Endometrial microvascular endothelial cells (primary cell): ENCODE results near the gene ZNF281. TPM values are rescaled to one million over a fixed set of nuclear protein-coding genes. Genes with fewer than 3 reads are reported as not detected.
"Not testable (repeated sequence)": the region's sequence is repeated elsewhere in the genome, so short reads cannot be mapped to it uniquely, and the experiment has no call there.

Experiments
- in situ Hi-C: cut with HindIII; loops from 2 replicates; pipeline ENCODE4 v1.10.0; 2017; ENCODE audit warnings: low sequenced_read_pairs, low pct_unique_long_range_greater_than_20kb; ENCODE audit errors: inconsistent ontology term
- total RNA-seq: library from RNA; depleted of rRNA; stranded (reverse); fragments of >200 nt; gene quantifications from one replicate; pipeline ENCODE4 v1.2.3, GENCODE V29; 2015; ENCODE audit errors: inconsistent ontology term

Gene ZNF281
- total RNA-seq, 1 donor from 2014 or later = 20.3 TPM

- in situ Hi-C loops = no loop called here
Observed at GRCh38 chr1:200435200-200435780, 25.5 kb upstream of the ZNF281 start.

- in situ Hi-C loops = no loop called here
Observed at GRCh38 chr1:200433586-200433985, 23.8 kb upstream of the ZNF281 start.

- in situ Hi-C loops = no loop called here
Observed at GRCh38 chr1:200432586-200432985, 22.8 kb upstream of the ZNF281 start.

GRCh38 chr1:200429221-200429751, 19.4 kb upstream of the ZNF281 start:
- in situ Hi-C loops = no loop called here

GRCh38 chr1:200428482-200429205, 18.8 kb upstream of the ZNF281 start:
- in situ Hi-C loops = no loop called here

GRCh38 chr1:200427744-200428143, 17.9 kb upstream of the ZNF281 start:
- in situ Hi-C loops = no loop called here

- in situ Hi-C loops = no loop called here
Observed at GRCh38 chr1:200426196-200426595, 16.4 kb upstream of the ZNF281 start.

- in situ Hi-C loops = no loop called here
Observed at GRCh38 chr1:200423235-200423634, 13.4 kb upstream of the ZNF281 start.

GRCh38 chr1:200422211-200422610, 12.4 kb upstream of the ZNF281 start:
- in situ Hi-C loops = no loop called here

- in situ Hi-C loops = no loop called here
Observed at GRCh38 chr1:200415789-200416593, 6.2 kb upstream of the ZNF281 start.

GRCh38 chr1:200415227-200415626, 5.4 kb upstream of the ZNF281 start:
- in situ Hi-C loops = no loop called here

- in situ Hi-C loops = no loop called here
Observed at GRCh38 chr1:200414657-200415056, 4.8 kb upstream of the ZNF281 start.

GRCh38 chr1:200413766-200414165, 3.9 kb upstream of the ZNF281 start:
- in situ Hi-C loops = not testable (repeated sequence)

GRCh38 chr1:200411406-200412257, 1.8 kb upstream of the ZNF281 start:
- in situ Hi-C loops = no loop called here

- in situ Hi-C loops = no loop called here
Observed at GRCh38 chr1:200410566-200410878, 686 bp upstream of the ZNF281 start.

- in situ Hi-C loops = no loop called here
Observed at GRCh38 chr1:200409203-200409760, 554 bp downstream of the ZNF281 start.

GRCh38 chr1:200406161-200406797, 3.6 kb downstream of the ZNF281 start:
- in situ Hi-C loops = no loop called here

GRCh38 chr1:200405264-200405663, 4.6 kb downstream of the ZNF281 start:
- in situ Hi-C loops = no loop called here
